CD4-positive, alpha-beta T cell (primary cell): ENCODE data around the gene BOK. TPM values are rescaled to one million over a fixed set of nuclear protein-coding genes. Genes with fewer than 3 reads are reported as not detected.

Source experiments
- ATAC-seq: fragments of 200-7000 bp; cut with Tn5 transposase; one replicate; pipeline ENCODE4 v1.10.0; 2022; ENCODE audit warnings: mild to moderate bottlenecking; ENCODE audit not compliant: poor library complexity
- CTCF ChIA-PET: fragments of 350-600 bp; sonication (Branson Sonifier 250); formaldehyde crosslinking; loops from one replicate; lab custom pipeline; 2021; ENCODE audit warnings: antibody characterized with exemption, inconsistent platforms; lab: Charles Lee
- POLR2A ChIA-PET: fragments of 350-600 bp; sonication (Branson Sonifier 250); formaldehyde crosslinking; loops from one replicate; lab custom pipeline; 2021; ENCODE audit warnings: antibody characterized with exemption, inconsistent platforms; lab: Charles Lee
- DNase-seq, 14 experiments: peaks; one replicate each; pipeline ENCODE4 v3.0.0-alpha.2; 2013 to 2020; ENCODE audit warnings: mixed read lengths in 2 of 14
- H3K27ac ChIP-seq, 2 donors: one replicate each; pipeline versions ENCODE4 v1.5.1 to v1.7.0; 2013; ENCODE audit warnings: low read length in 2 of 2, low read depth in 1 of 2, mild to moderate bottlenecking in 1 of 2
- H3K27me3 ChIP-seq, 2 experiments: 1 replicate in 1 of 2; 2 replicates in 1 of 2; pipeline versions ENCODE4 v1.6.1 to v1.7.0; 2013; ENCODE audit warnings: low read length in 2 of 2, control low read depth in 1 of 2, mild to moderate bottlenecking in 1 of 2, moderate library complexity in 1 of 2; ENCODE audit not compliant: insufficient read depth in 2 of 2, control insufficient read depth in 1 of 2
- H3K36me3 ChIP-seq: one replicate; pipeline ENCODE4 v1.6.1; 2013; ENCODE audit warnings: low read length, control low read depth; ENCODE audit not compliant: insufficient read depth
- H3K4me1 ChIP-seq: one replicate; pipeline ENCODE4 v1.6.1; 2013; ENCODE audit warnings: low read length, control low read depth; ENCODE audit not compliant: insufficient read depth
- H3K4me3 ChIP-seq: one replicate; pipeline ENCODE4 v1.5.1; 2013; ENCODE audit warnings: mild to moderate bottlenecking, low read length, moderate library complexity
- H3K9me3 ChIP-seq, 2 experiments: 1 replicate in 1 of 2; 2 replicates in 1 of 2; pipeline versions ENCODE4 v1.6.1 to v1.7.0; 2013; ENCODE audit warnings: low read length in 2 of 2, mild to moderate bottlenecking in 2 of 2, control low read depth in 1 of 2, moderate library complexity in 1 of 2; ENCODE audit not compliant: control insufficient read depth in 1 of 2, insufficient read depth in 1 of 2
- H3K27ac Mint-ChIP-seq: one replicate; pipeline ENCODE4 v1.8.0; 2020; ENCODE audit warnings: mixed read lengths
- H3K27me3 Mint-ChIP-seq: one replicate; pipeline ENCODE4 v1.8.0; 2021; ENCODE audit warnings: mixed read lengths
- H3K36me3 Mint-ChIP-seq: one replicate; pipeline ENCODE4 v1.8.0; 2021; ENCODE audit warnings: low read depth, mixed read lengths
- H3K4me1 Mint-ChIP-seq: one replicate; pipeline ENCODE4 v1.8.0; 2021; ENCODE audit warnings: low read depth, mixed read lengths
- H3K4me3 Mint-ChIP-seq: one replicate; pipeline ENCODE4 v1.8.0; 2020; ENCODE audit warnings: mild to moderate bottlenecking, mixed read lengths
- H3K9me3 Mint-ChIP-seq: one replicate; pipeline ENCODE4 v1.8.0; 2020; ENCODE audit warnings: mixed read lengths
- CTCF ChIP-seq: fragments of 200-600 bp; IDR thresholded peaks from one replicate; pipeline ENCODE4 v1.8.0; 2022; ENCODE audit warnings: antibody characterized with exemption, mild to moderate bottlenecking
- intact Hi-C, 2 experiments: fragments of 100-400 bp; cut with DNase I in 1 of 2; cut with micrococcal nuclease in 1 of 2; formaldehyde crosslinking; loops; one replicate each; pipeline versions ENCODE4 v1.15.1 to v1.9.0; 2023 to 2025; cut with DNase I, micrococcal nuclease
- total RNA-seq, 174 experiments: library from RNA in 2 of 174; stranded (reverse) in 2 of 174; gene quantifications; one replicate each; pipeline ENCODE4 v1.2.3 and lab custom pipeline; 2021 to 2026

The BOK gene
- total RNA-seq, 2 experiments from 2014 or later = not detected

DNA sequence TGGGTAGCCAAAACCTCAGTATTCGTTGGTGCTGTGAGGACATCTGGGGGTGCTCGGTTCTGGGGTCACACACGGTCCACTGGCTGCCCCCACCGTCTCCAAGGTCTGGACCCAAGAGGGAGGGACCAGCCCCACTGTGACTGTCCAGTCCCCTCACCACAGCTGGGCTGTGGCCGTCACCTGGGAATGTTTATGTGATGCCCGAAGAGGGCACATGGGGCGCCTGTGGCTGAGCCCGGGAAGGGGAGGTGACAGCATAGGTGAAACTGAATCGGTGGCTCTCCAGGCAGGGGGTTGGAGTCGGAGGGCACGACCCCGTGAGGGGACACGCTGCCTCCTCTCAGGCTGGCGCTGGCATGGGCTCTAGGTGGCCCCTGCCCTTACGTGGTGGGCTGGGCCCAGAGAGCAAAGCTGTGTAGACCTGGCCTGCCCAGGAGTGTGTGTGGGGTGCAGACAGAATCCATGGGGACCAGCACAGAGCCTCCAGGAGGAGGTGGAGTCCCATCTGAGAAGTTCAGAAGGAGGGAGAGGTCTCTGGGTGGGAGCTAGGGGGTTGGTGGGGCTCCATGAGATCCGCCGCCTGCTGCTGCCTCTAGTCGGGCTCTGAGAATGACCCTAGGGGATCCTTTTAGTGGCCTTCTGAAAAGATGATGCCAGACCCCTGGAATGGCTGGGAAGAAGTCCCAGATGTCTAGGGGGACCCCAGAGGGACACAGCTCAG is 1.8 kb downstream of the BOK start:
- Histone ChIP-seq H3K27ac (no peak overlapping the region), H3K36me3 (no peaks in the 10 kb centered on the region), H3K9me3 (peaks cover 12 to 19% of the 10 kb centered on the region in 2 experiments), H3K27me3 (peaks cover 17 to 38% of the 10 kb centered on the region in 2 experiments), H3K4me3 (no peak overlapping the region), H3K4me1 (peaks cover 12% of the 10 kb centered on the region)
- no peak for TF ChIP-seq CTCF
- H3K36me3 Mint-ChIP-seq = peaks cover 4% of the 10 kb centered on the region
- peak overlapping the region; percentile 60 for H3K4me3 Mint-ChIP-seq
- H3K27ac Mint-ChIP-seq = no peak overlapping the region
- DNase-seq = no peak
- peaks cover 15% of the 10 kb centered on the region for H3K4me1 Mint-ChIP-seq
- POLR2A ChIA-PET = no interaction called here
- ATAC-seq = no peak
- peaks cover 37% of the 10 kb centered on the region for H3K27me3 Mint-ChIP-seq
- peaks cover 11% of the 10 kb centered on the region for H3K9me3 Mint-ChIP-seq
- CTCF ChIA-PET = no interaction called here
- intact Hi-C loops = no loop called here

DNA sequence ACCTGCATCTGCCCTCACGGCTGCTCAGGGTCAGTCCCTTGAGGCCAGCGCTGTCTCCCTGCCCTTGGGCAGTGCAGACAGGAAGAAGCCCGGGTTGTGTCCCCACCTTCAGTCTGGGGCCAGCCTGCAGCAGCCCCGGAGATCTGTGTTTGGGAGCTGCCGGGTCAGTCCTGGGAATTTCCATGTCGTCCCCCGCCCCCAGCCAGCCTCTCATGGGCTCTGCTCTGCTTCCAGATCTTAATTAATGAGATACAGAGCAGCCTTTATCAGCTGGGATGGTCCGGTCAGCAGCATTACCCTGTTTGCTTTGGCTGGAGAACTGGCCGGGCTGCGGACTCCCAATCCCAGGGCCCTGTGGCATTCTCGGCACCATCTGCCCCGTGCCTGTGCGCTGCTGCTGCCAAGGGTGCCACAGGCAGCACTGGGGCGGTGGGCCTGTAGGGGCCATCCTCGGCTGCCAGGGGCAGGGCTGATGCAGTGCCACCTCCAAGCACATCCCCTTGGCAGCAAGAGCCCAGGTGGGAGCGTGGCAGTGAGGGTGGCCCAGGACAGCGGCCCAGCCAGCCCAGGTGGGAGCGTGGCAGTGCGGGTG is 2.4 kb downstream of the BOK start:
- Mint-ChIP-seq H3K9me3 (peaks cover 11% of the 10 kb centered on the region), H3K27ac (no peak overlapping the region), H3K4me3 (no peak overlapping the region), H3K4me1 (peaks cover 10% of the 10 kb centered on the region), H3K27me3 (peaks cover 30% of the 10 kb centered on the region), H3K36me3 (peaks cover 4% of the 10 kb centered on the region)
- POLR2A ChIA-PET = no interaction called here
- intact Hi-C loops = no loop called here
- TF ChIP-seq CTCF = no peak
- no peak for ATAC-seq
- H3K4me3 ChIP-seq = no peak overlapping the region
- peaks cover 12 to 19% of the 10 kb centered on the region in 2 experiments for H3K9me3 ChIP-seq
- DNase-seq = no peak
- H3K27me3 ChIP-seq = peaks cover 17 to 38% of the 10 kb centered on the region in 2 experiments
- no peaks in the 10 kb centered on the region for H3K36me3 ChIP-seq
- CTCF ChIA-PET = no interaction called here
- H3K4me1 ChIP-seq = peaks cover 7% of the 10 kb centered on the region
- H3K27ac ChIP-seq = no peak overlapping the region

DNA sequence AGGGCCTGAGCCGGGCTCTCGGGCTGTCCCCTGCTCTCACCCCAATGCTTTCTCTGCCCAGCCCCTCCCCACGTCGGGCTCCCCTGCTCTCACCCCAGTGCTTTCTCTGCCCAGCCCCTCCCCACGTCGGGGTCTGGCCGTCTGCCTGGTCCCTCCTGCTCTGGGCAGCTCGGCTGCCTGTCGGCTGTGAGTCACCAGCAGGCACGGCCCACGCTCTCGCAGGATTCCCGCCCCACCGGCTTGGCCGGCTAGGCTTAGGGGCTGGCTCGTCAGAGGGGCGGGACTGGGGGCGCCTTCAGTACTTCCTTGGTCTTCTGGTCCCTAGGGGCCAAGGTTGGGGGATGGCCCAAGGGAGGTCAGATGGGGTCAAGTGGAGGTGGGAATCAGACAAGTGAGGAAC is 3.3 kb downstream of the BOK start:
- ChIA-PET POLR2A (no interaction called here), CTCF (no interaction called here)
- intact Hi-C loops = no loop called here
- no peak overlapping the region for H3K4me3 ChIP-seq
- no peak for TF ChIP-seq CTCF
- H3K4me1 Mint-ChIP-seq = peaks cover 10% of the 10 kb centered on the region
- H3K36me3 ChIP-seq = no peaks in the 10 kb centered on the region
- H3K9me3 Mint-ChIP-seq = peaks cover 8% of the 10 kb centered on the region
- H3K4me1 ChIP-seq = peaks cover 7% of the 10 kb centered on the region
- peaks cover 4% of the 10 kb centered on the region for H3K36me3 Mint-ChIP-seq
- no peak overlapping the region for H3K27ac Mint-ChIP-seq
- peaks cover 24% of the 10 kb centered on the region for H3K27me3 Mint-ChIP-seq
- no peak overlapping the region for H3K27ac ChIP-seq
- ATAC-seq (no peak), DNase-seq (no peak)
- H3K4me3 Mint-ChIP-seq = peak overlapping the region; percentile 30
- peaks cover 17 to 38% of the 10 kb centered on the region in 2 experiments for H3K27me3 ChIP-seq
- peaks cover 8 to 11% of the 10 kb centered on the region in 2 experiments for H3K9me3 ChIP-seq
